GM20431 (cell line): Measurements from ENCODE around the gene SSRP1.
"Not testable (repeated sequence)": the region's sequence is repeated elsewhere in the genome, so short reads cannot be mapped to it uniquely, and the experiment has no call there.

Experiments
- in situ Hi-C: fragments of 300-500 bp; cut with MseI, MboI; formaldehyde crosslinking; loops from one replicate; pipeline ENCODE4 v1.15.0; 2020; ENCODE audit warnings: low sequenced_read_pairs; ENCODE audit not compliant: unreplicated experiment

Gene SSRP1

GRCh38 chr11:57335343-57336110 is at the start of gene SSRP1:
TSS of gene SSRP1 (minus strand) at chr11:57335892. CDS start at chr11:57335121, 771 bp downstream.
- in situ Hi-C loops = loop anchor here (25.0 kb wide), 1 partner anchor 327 kb away; the partner anchor contains the start of genes CLP1 and ZDHHC5

GRCh38 chr11:57380975-57381374 is 45.3 kb upstream of the SSRP1 start, which contains the start of gene PRG3:
TSS of gene PRG3 (minus strand) at chr11:57381150. CDS start at chr11:57380708, 442 bp downstream.
- in situ Hi-C loops = no loop called here

- in situ Hi-C loops = no loop called here
Measured at GRCh38 chr11:57379732-57380131, 44.0 kb upstream of the SSRP1 start.

GRCh38 chr11:57378186-57378585 is 42.5 kb upstream of the SSRP1 start:
- in situ Hi-C loops = no loop called here

- in situ Hi-C loops = no loop called here
Measured at GRCh38 chr11:57377107-57377506, 41.4 kb upstream of the SSRP1 start.

GRCh38 chr11:57376095-57377090 is 40.7 kb upstream of the SSRP1 start:
- in situ Hi-C loops = no loop called here

- in situ Hi-C loops = no loop called here
Measured at GRCh38 chr11:57375490-57375889, 39.8 kb upstream of the SSRP1 start.

GRCh38 chr11:57374966-57375365 is 39.3 kb upstream of the SSRP1 start:
- in situ Hi-C loops = no loop called here

GRCh38 chr11:57373146-57373545 is 37.5 kb upstream of the SSRP1 start:
- in situ Hi-C loops = no loop called here

- in situ Hi-C loops = no loop called here
Measured at GRCh38 chr11:57370941-57371340, 35.2 kb upstream of the SSRP1 start.

GRCh38 chr11:57370251-57370650 is 34.6 kb upstream of the SSRP1 start:
- in situ Hi-C loops = no loop called here

- in situ Hi-C loops = no loop called here
Measured at GRCh38 chr11:57368845-57369232, 33.1 kb upstream of the SSRP1 start.

GRCh38 chr11:57368106-57368844 is 32.6 kb upstream of the SSRP1 start:
- in situ Hi-C loops = no loop called here

- in situ Hi-C loops = no loop called here
Measured at GRCh38 chr11:57364851-57365660, 29.4 kb upstream of the SSRP1 start.

- in situ Hi-C loops = no loop called here
Measured at GRCh38 chr11:57363131-57364080, 27.7 kb upstream of the SSRP1 start.

- in situ Hi-C loops = no loop called here
Measured at GRCh38 chr11:57361926-57362325, 26.2 kb upstream of the SSRP1 start.

- in situ Hi-C loops = not testable (repeated sequence)
Measured at GRCh38 chr11:57361420-57361819, 25.7 kb upstream of the SSRP1 start.

- in situ Hi-C loops = no loop called here
Measured at GRCh38 chr11:57360991-57361390, 25.3 kb upstream of the SSRP1 start.
